Measurements from ENCODE around the gene B3GALT2.

The B3GALT2 gene

DNA sequence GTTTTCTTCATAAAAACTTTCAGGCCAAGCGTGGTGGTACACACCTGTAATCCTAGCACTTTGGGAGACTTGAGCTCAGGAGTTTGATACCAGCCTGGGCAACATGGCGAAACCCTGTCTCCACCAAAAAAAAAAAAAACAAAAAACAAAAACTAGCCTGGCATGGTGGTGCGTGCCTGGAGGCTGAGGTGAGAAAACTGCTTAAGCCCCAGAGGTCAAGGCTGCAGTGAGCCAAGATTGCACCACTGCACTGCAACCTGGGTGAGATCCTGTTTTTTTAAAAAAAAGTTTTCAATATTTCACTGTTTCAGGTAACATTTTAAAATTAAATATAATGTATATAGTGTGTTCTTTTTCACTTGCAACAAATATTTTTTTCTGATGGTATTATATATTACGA, 13.5 kb upstream of the B3GALT2 start:
- H3K27me3 ChIP-seq (ENCODE audit: insufficient read depth, low read length, poor library complexity, severe bottlenecking): no peaks in the 10 kb centered on the region
- H3F3A ChIP-seq (ENCODE audit: low read depth): no peaks in the 10 kb centered on the region
- H3K9ac ChIP-seq (ENCODE audit: low read depth, low read length, poor library complexity, severe bottlenecking): no peak overlapping the region
- H4K20me1 ChIP-seq (ENCODE audit: insufficient read depth, low read length, poor library complexity, severe bottlenecking): peaks cover 10% of the 10 kb centered on the region
- peaks cover 59% of the 10 kb centered on the region for H3K79me2 ChIP-seq (ENCODE audit: insufficient read depth, low read length)
- no peaks in the 10 kb centered on the region for H3K4me1 ChIP-seq (ENCODE audit: insufficient read depth, low read length, poor library complexity, severe bottlenecking)
- no peak overlapping the region for H3K4me2 ChIP-seq (ENCODE audit: low read depth, low read length, poor library complexity, severe bottlenecking)
- no peak for TF ChIP-seq EZH2phosphoT487 (IDR thresholded peaks at IDR 0.05; ENCODE audit: borderline replicate concordance)
- TF ChIP-seq, protein P1, sequence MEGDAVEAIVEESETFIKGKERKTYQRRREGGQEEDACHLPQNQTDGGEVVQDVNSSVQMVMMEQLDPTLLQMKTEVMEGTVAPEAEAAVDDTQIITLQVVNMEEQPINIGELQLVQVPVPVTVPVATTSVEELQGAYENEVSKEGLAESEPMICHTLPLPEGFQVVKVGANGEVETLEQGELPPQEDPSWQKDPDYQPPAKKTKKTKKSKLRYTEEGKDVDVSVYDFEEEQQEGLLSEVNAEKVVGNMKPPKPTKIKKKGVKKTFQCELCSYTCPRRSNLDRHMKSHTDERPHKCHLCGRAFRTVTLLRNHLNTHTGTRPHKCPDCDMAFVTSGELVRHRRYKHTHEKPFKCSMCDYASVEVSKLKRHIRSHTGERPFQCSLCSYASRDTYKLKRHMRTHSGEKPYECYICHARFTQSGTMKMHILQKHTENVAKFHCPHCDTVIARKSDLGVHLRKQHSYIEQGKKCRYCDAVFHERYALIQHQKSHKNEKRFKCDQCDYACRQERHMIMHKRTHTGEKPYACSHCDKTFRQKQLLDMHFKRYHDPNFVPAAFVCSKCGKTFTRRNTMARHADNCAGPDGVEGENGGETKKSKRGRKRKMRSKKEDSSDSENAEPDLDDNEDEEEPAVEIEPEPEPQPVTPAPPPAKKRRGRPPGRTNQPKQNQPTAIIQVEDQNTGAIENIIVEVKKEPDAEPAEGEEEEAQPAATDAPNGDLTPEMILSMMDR (conservative IDR thresholded peaks at IDR 0.05; ENCODE audit: low read length): no peak
- no peaks in the 10 kb centered on the region for H3K9me3 ChIP-seq (ENCODE audit: insufficient read depth, low read depth, low read length)
- peaks cover 10% of the 10 kb centered on the region for H3K36me3 ChIP-seq (ENCODE audit: insufficient read depth, low read length)
- H3K9me2 ChIP-seq (replicated peaks; ENCODE audit: low read depth, low read length): no peaks in the 10 kb centered on the region
- no peak overlapping the region for H3K4me3 ChIP-seq (ENCODE audit: low read length, poor library complexity, severe bottlenecking)
- H2AFZ ChIP-seq (ENCODE audit: low read length): no peak overlapping the region

DNA sequence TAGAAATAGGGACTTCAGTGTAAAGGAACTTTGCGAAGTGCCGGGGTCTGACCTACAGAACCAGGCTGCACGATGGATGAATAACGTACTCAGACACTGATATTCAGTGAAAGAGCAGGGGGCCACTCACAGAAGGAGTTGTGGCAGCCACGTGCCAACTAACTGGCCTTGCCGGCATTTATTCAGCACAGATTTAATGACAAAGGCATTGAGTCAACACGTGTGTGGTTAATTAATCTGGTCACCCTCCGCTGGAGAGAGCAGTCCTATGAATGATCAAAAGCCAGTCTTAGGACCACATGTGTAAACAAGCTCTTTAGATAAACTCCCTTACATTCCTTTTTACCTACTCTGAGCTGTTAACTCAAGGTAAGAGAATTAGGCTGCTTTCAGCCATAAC, 6.2 kb upstream of the B3GALT2 start:
- Histone ChIP-seq H3K4me2 (ENCODE audit: low read depth, low read length, poor library complexity, severe bottlenecking) (no peak overlapping the region), H3K9me2 (replicated peaks; ENCODE audit: low read depth, low read length) (no peaks in the 10 kb centered on the region), H3K4me3 (ENCODE audit: low read length, poor library complexity, severe bottlenecking) (no peak overlapping the region), H2AFZ (ENCODE audit: low read length) (no peak overlapping the region), H3K27me3 (ENCODE audit: insufficient read depth, low read length, poor library complexity, severe bottlenecking) (no peaks in the 10 kb centered on the region), H3K9ac (ENCODE audit: low read depth, low read length, poor library complexity, severe bottlenecking) (no peak overlapping the region), H3K4me1 (ENCODE audit: insufficient read depth, low read length, poor library complexity, severe bottlenecking) (no peaks in the 10 kb centered on the region), H3K79me2 (ENCODE audit: insufficient read depth, low read length) (peaks cover 87% of the 10 kb centered on the region), H3K36me3 (ENCODE audit: insufficient read depth, low read length) (peaks cover 14% of the 10 kb centered on the region; the same call in 1 of the 2 replicates), H4K20me1 (ENCODE audit: insufficient read depth, low read length, poor library complexity, severe bottlenecking) (peaks cover 22% of the 10 kb centered on the region), H3F3A (ENCODE audit: low read depth) (no peaks in the 10 kb centered on the region), H3K9me3 (ENCODE audit: insufficient read depth, low read depth, low read length) (peaks cover 13% of the 10 kb centered on the region)
- no peak for TF ChIP-seq EZH2phosphoT487 (IDR thresholded peaks at IDR 0.05; ENCODE audit: borderline replicate concordance)
- TF ChIP-seq, protein P1 (conservative IDR thresholded peaks at IDR 0.05; ENCODE audit: low read length): no peak

DNA sequence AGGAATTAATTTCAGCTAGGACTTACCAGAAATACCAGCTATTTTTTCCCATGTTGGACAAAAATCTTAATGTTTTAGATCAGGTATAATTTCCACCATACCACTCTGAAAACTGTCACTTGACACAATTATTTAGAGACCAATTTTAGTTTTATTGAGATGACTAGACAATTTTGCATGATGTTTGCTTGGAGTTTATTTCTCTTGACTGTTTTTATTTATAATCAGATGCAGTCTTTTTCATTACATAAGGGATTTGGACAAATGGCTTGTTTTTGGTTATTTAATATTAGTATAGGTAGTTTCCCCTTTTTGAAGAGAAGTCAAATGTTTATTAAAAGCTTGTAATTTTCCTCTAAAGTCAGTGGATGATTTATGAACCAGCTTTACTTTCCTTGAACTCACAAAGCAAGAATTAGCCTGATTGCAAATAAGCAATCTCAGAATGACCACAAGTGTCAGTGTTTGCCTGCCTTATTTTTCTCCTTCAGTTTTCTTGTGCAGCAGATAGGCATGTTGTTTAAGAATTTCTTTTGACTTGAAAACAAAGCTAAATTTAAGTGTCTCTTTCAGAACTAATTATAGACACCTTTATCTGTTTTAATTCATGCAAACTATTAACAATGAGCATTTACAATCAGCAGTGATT, 3.8 kb upstream of the B3GALT2 start:
- Histone ChIP-seq H3K79me2 (ENCODE audit: insufficient read depth, low read length) (peaks cover 87% of the 10 kb centered on the region), H2AFZ (ENCODE audit: low read length) (no peak overlapping the region), H4K20me1 (ENCODE audit: insufficient read depth, low read length, poor library complexity, severe bottlenecking) (peaks cover 36% of the 10 kb centered on the region), H3K4me1 (ENCODE audit: insufficient read depth, low read length, poor library complexity, severe bottlenecking) (peaks cover 6% of the 10 kb centered on the region), H3K4me3 (ENCODE audit: low read length, poor library complexity, severe bottlenecking) (no peak overlapping the region), H3K9me2 (replicated peaks; ENCODE audit: low read depth, low read length) (no peaks in the 10 kb centered on the region), H3K9ac (ENCODE audit: low read depth, low read length, poor library complexity, severe bottlenecking) (no peak overlapping the region), H3K36me3 (ENCODE audit: insufficient read depth, low read length) (peaks cover 14% of the 10 kb centered on the region; the same call in 1 of the 2 replicates), H3K4me2 (ENCODE audit: low read depth, low read length, poor library complexity, severe bottlenecking) (no peak overlapping the region), H3F3A (ENCODE audit: low read depth) (no peaks in the 10 kb centered on the region), H3K27me3 (ENCODE audit: insufficient read depth, low read length, poor library complexity, severe bottlenecking) (no peaks in the 10 kb centered on the region), H3K9me3 (ENCODE audit: insufficient read depth, low read depth, low read length) (peaks cover 13% of the 10 kb centered on the region)
- TF ChIP-seq, protein P1 (conservative IDR thresholded peaks at IDR 0.05; ENCODE audit: low read length): 0 out of 2 replicates have a peak, but pooled peaks have one; percentile 21
- no peak for TF ChIP-seq EZH2phosphoT487 (IDR thresholded peaks at IDR 0.05; ENCODE audit: borderline replicate concordance)

Measured in Loucy (cell line).